Measurements from ENCODE around the gene UBA1.

Gene UBA1

GRCh38 chrX:47218920-47219815 lies 25.5 kb downstream of the UBA1 start:
- peak overlapping the region; percentile 84 for H3K4me3 ChIP-seq (ENCODE audit: insufficient read depth, low read depth, low read length, poor library complexity, severe bottlenecking)
- peak overlapping the region; percentile 98 for H3K27ac ChIP-seq (ENCODE audit: insufficient read depth, low read length, poor library complexity, severe bottlenecking)
- no peaks in the 10 kb centered on the region for H3K27me3 ChIP-seq (replicated peaks; ENCODE audit: control insufficient read depth, insufficient read depth, low read length, poor library complexity, severe bottlenecking)
- H3K9me3 ChIP-seq (ENCODE audit: control insufficient read depth, low read length): no peaks in the 10 kb centered on the region
- peaks cover 24% of the 10 kb centered on the region for H3K36me3 ChIP-seq (ENCODE audit: control insufficient read depth, insufficient read depth, low read length)
- peak; percentile 9 to 41 (median 40) for DNase-seq
- H3K4me1 ChIP-seq (ENCODE audit: control insufficient read depth, insufficient read depth, low read length, poor library complexity, severe bottlenecking): peaks cover 27% of the 10 kb centered on the region

- H3K27me3 ChIP-seq (replicated peaks; ENCODE audit: control insufficient read depth, insufficient read depth, low read length, poor library complexity, severe bottlenecking): no peaks in the 10 kb centered on the region
- no peak overlapping the region for H3K4me3 ChIP-seq (ENCODE audit: insufficient read depth, low read depth, low read length, poor library complexity, severe bottlenecking)
- no peaks in the 10 kb centered on the region for H3K9me3 ChIP-seq (ENCODE audit: control insufficient read depth, low read length)
- peaks cover 40% of the 10 kb centered on the region for H3K36me3 ChIP-seq (ENCODE audit: control insufficient read depth, insufficient read depth, low read length)
- no peak for DNase-seq
- H3K4me1 ChIP-seq (ENCODE audit: control insufficient read depth, insufficient read depth, low read length, poor library complexity, severe bottlenecking): peaks cover 26% of the 10 kb centered on the region
- no peak overlapping the region for H3K27ac ChIP-seq (ENCODE audit: insufficient read depth, low read length, poor library complexity, severe bottlenecking)
Measured at GRCh38 chrX:47221756-47222155, 28.1 kb downstream of the UBA1 start.

- H3K36me3 ChIP-seq (ENCODE audit: control insufficient read depth, insufficient read depth, low read length): peaks cover 44% of the 10 kb centered on the region
- H3K27ac ChIP-seq (ENCODE audit: insufficient read depth, low read length, poor library complexity, severe bottlenecking): no peak overlapping the region
- H3K9me3 ChIP-seq (ENCODE audit: control insufficient read depth, low read length): no peaks in the 10 kb centered on the region
- no peaks in the 10 kb centered on the region for H3K27me3 ChIP-seq (replicated peaks; ENCODE audit: control insufficient read depth, insufficient read depth, low read length, poor library complexity, severe bottlenecking)
- H3K4me3 ChIP-seq (ENCODE audit: insufficient read depth, low read depth, low read length, poor library complexity, severe bottlenecking): no peak overlapping the region
- no peak for DNase-seq
- peaks cover 19% of the 10 kb centered on the region for H3K4me1 ChIP-seq (ENCODE audit: control insufficient read depth, insufficient read depth, low read length, poor library complexity, severe bottlenecking)
Measured at GRCh38 chrX:47222751-47223350, 29.2 kb downstream of the UBA1 start.

- H3K36me3 ChIP-seq (ENCODE audit: control insufficient read depth, insufficient read depth, low read length): peaks cover 50% of the 10 kb centered on the region
- H3K4me1 ChIP-seq (ENCODE audit: control insufficient read depth, insufficient read depth, low read length, poor library complexity, severe bottlenecking): peaks cover 19% of the 10 kb centered on the region
- H3K27ac ChIP-seq (ENCODE audit: insufficient read depth, low read length, poor library complexity, severe bottlenecking): no peak overlapping the region
- no peaks in the 10 kb centered on the region for H3K9me3 ChIP-seq (ENCODE audit: control insufficient read depth, low read length)
- H3K27me3 ChIP-seq (replicated peaks; ENCODE audit: control insufficient read depth, insufficient read depth, low read length, poor library complexity, severe bottlenecking): no peaks in the 10 kb centered on the region
- DNase-seq: no peak
- H3K4me3 ChIP-seq (ENCODE audit: insufficient read depth, low read depth, low read length, poor library complexity, severe bottlenecking): no peak overlapping the region
Measured at GRCh38 chrX:47223476-47224250, 30.0 kb downstream of the UBA1 start.

GRCh38 chrX:47224266-47224895 lies 30.8 kb downstream of the UBA1 start:
- H3K27ac ChIP-seq (ENCODE audit: insufficient read depth, low read length, poor library complexity, severe bottlenecking): no peak overlapping the region
- no peaks in the 10 kb centered on the region for H3K27me3 ChIP-seq (replicated peaks; ENCODE audit: control insufficient read depth, insufficient read depth, low read length, poor library complexity, severe bottlenecking)
- H3K36me3 ChIP-seq (ENCODE audit: control insufficient read depth, insufficient read depth, low read length): peaks cover 53% of the 10 kb centered on the region
- H3K4me1 ChIP-seq (ENCODE audit: control insufficient read depth, insufficient read depth, low read length, poor library complexity, severe bottlenecking): peaks cover 18% of the 10 kb centered on the region
- H3K9me3 ChIP-seq (ENCODE audit: control insufficient read depth, low read length): no peaks in the 10 kb centered on the region
- DNase-seq: no peak
- H3K4me3 ChIP-seq (ENCODE audit: insufficient read depth, low read depth, low read length, poor library complexity, severe bottlenecking): no peak overlapping the region

GRCh38 chrX:47224896-47225290 lies 31.3 kb downstream of the UBA1 start:
- Histone ChIP-seq H3K4me1 (ENCODE audit: control insufficient read depth, insufficient read depth, low read length, poor library complexity, severe bottlenecking) (peaks cover 12% of the 10 kb centered on the region), H3K4me3 (ENCODE audit: insufficient read depth, low read depth, low read length, poor library complexity, severe bottlenecking) (no peak overlapping the region), H3K27me3 (replicated peaks; ENCODE audit: control insufficient read depth, insufficient read depth, low read length, poor library complexity, severe bottlenecking) (no peaks in the 10 kb centered on the region), H3K36me3 (ENCODE audit: control insufficient read depth, insufficient read depth, low read length) (peaks cover 53% of the 10 kb centered on the region), H3K27ac (ENCODE audit: insufficient read depth, low read length, poor library complexity, severe bottlenecking) (no peak overlapping the region), H3K9me3 (ENCODE audit: control insufficient read depth, low read length) (no peaks in the 10 kb centered on the region)
- DNase-seq: no peak

GRCh38 chrX:47226071-47226470 lies 32.4 kb downstream of the UBA1 start:
- H3K4me1 ChIP-seq (ENCODE audit: control insufficient read depth, insufficient read depth, low read length, poor library complexity, severe bottlenecking): peaks cover under 1% of the 10 kb centered on the region
- peaks cover 53% of the 10 kb centered on the region for H3K36me3 ChIP-seq (ENCODE audit: control insufficient read depth, insufficient read depth, low read length)
- no peaks in the 10 kb centered on the region for H3K27me3 ChIP-seq (replicated peaks; ENCODE audit: control insufficient read depth, insufficient read depth, low read length, poor library complexity, severe bottlenecking)
- H3K27ac ChIP-seq (ENCODE audit: insufficient read depth, low read length, poor library complexity, severe bottlenecking): no peak overlapping the region
- no peaks in the 10 kb centered on the region for H3K9me3 ChIP-seq (ENCODE audit: control insufficient read depth, low read length)
- DNase-seq: no peak
- no peak overlapping the region for H3K4me3 ChIP-seq (ENCODE audit: insufficient read depth, low read depth, low read length, poor library complexity, severe bottlenecking)

- no peaks in the 10 kb centered on the region for H3K27me3 ChIP-seq (replicated peaks; ENCODE audit: control insufficient read depth, insufficient read depth, low read length, poor library complexity, severe bottlenecking)
- H3K27ac ChIP-seq (ENCODE audit: insufficient read depth, low read length, poor library complexity, severe bottlenecking): no peak overlapping the region
- peaks cover 53% of the 10 kb centered on the region for H3K36me3 ChIP-seq (ENCODE audit: control insufficient read depth, insufficient read depth, low read length)
- no peaks in the 10 kb centered on the region for H3K4me1 ChIP-seq (ENCODE audit: control insufficient read depth, insufficient read depth, low read length, poor library complexity, severe bottlenecking)
- no peak for DNase-seq
- H3K4me3 ChIP-seq (ENCODE audit: insufficient read depth, low read depth, low read length, poor library complexity, severe bottlenecking): no peak overlapping the region
- H3K9me3 ChIP-seq (ENCODE audit: control insufficient read depth, low read length): no peaks in the 10 kb centered on the region
Measured at GRCh38 chrX:47226531-47227333, 33.1 kb downstream of the UBA1 start.

- H3K27ac ChIP-seq (ENCODE audit: insufficient read depth, low read length, poor library complexity, severe bottlenecking): no peak overlapping the region
- no peaks in the 10 kb centered on the region for H3K9me3 ChIP-seq (ENCODE audit: control insufficient read depth, low read length)
- no peak overlapping the region for H3K4me3 ChIP-seq (ENCODE audit: insufficient read depth, low read depth, low read length, poor library complexity, severe bottlenecking)
- no peaks in the 10 kb centered on the region for H3K4me1 ChIP-seq (ENCODE audit: control insufficient read depth, insufficient read depth, low read length, poor library complexity, severe bottlenecking)
- DNase-seq: no peak
- H3K36me3 ChIP-seq (ENCODE audit: control insufficient read depth, insufficient read depth, low read length): peaks cover 53% of the 10 kb centered on the region
- no peaks in the 10 kb centered on the region for H3K27me3 ChIP-seq (replicated peaks; ENCODE audit: control insufficient read depth, insufficient read depth, low read length, poor library complexity, severe bottlenecking)
Measured at GRCh38 chrX:47227334-47227583, 33.6 kb downstream of the UBA1 start.
